Measurements from ENCODE around the gene MAP4K2. TPM values are rescaled to one million over a fixed set of nuclear protein-coding genes. Genes with fewer than 3 reads are reported as not detected.
A peak's percentile ranks its signal among the peaks of the same experiment; 100 is the strongest.

MAP4K2 gene
- total RNA-seq, 1 experiment from 2014 or later, result 24.5 TPM

DNA sequence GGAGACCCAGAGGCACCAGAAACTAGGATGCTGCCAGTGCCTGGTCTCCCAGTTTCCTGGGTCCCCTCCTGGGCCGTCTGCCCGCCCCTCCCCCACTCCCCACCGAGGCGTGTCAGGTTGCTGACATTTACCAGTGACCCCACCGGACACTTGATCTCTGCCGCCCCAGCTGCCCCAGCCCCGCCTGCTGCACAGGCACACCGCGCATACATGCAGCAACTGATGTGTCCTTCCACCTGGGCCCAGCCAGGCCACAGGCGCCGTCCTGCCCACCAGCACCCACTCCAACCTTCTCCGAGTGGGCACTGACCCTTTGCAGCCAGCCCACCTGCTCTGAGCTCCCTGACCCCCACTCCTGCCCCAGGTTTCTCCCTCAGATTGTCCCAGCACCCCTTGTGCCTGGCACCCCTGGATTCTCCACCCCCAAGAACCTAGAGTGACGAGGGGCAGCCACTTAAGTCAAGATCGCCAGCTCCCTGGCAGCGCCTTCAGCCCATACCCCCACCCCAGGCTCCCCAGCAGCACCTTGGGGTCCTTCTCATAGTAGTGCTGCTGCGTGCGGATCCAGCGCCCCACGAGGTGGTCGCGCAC lies 43.8 kb downstream of the MAP4K2 start:
- Mint-ChIP-seq H3K36me3 (peaks cover 2% of the 10 kb centered on the region), H3K4me3 (peak overlapping the region; percentile 50), H3K9me3 (no peaks in the 10 kb centered on the region), H3K27me3 (ENCODE audit: low read depth) (no peaks in the 10 kb centered on the region; the same call in 1 of the 2 replicates), H3K27ac (peak overlapping the region; percentile 57), H3K4me1 (peaks cover 59% of the 10 kb centered on the region)
- TF ChIP-seq SMAD3 (CRISPR knock-in tag; IDR thresholded peaks at IDR 0.05; ENCODE audit: borderline replicate concordance), result no peak
- 0 out of 2 replicates have a peak, but pooled peaks have one; percentile 9 for TF ChIP-seq PRRX2 (CRISPR knock-in tag; IDR thresholded peaks at IDR 0.05)
- ATAC-seq (no peak), DNase-seq (ENCODE audit: low spot score) (no peak)
- ChIA-PET POLR2A (interaction anchor here (1.0 to 5.0 kb wide), 5 partner anchors 13 to 170 kb away, joined by 3 to 45 read pairs (median 6); partner anchors contain the start of gene SF1), CTCF (interaction anchor here (0.7 to 7.5 kb wide), 15 partner anchors 9 to 474 kb away, joined by 3 to 150 read pairs (median 6); partner anchors contain the start of genes BAD, NRXN2, RASGRP2 and SF1)

DNA sequence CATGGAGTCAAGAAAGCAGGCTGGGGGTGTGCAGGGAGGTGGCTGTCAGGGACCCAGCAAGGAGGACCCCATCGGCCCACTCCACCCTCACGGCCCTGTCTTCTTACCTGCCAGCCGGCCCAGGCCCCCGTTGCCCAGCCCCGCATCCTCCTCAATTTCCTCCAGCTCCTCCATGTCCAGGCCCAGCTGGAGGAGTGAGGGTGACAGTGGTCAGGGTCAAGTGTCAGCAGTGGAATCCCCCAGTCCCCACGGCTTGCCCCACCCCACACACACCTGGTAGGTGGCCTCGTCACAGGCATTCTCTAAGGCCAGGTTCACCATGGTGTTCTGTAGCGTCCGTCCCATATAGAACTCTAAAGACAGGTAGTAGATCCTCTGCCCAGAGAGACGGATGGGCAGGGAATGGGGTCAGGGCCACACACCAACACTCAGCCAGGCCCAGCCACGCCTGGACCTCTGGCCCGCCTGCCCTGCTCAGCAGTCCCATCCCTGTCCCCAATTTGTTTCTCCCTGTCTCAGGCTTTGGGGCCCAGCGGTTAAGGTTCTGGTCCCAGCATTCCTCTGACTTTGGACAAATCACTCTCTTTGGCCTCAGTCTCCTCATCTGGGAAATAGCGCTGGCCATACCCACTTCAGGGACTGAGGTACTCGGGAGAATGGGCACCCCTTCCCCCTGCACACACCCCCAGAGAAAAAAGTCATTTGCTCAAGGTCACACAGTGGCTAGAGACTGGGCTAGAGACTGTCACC lies 44.5 kb downstream of the MAP4K2 start:
- H3K27me3 Mint-ChIP-seq (ENCODE audit: low read depth), result no peaks in the 10 kb centered on the region; the same call in 1 of the 2 replicates
- POLR2A ChIA-PET, result no interaction called here
- no peaks in the 10 kb centered on the region for H3K9me3 Mint-ChIP-seq
- TF ChIP-seq ESRRA (CRISPR knock-in tag; IDR thresholded peaks at IDR 0.05; ENCODE audit: borderline replicate concordance) (no peak), ZNF317 (CRISPR knock-in tag; IDR thresholded peaks at IDR 0.05; ENCODE audit: borderline replicate concordance, low read depth) (no peak), CREB1 (CRISPR knock-in tag; IDR thresholded peaks at IDR 0.05) (no peak), ATF1 (CRISPR knock-in tag; IDR thresholded peaks at IDR 0.05) (no peak), RELA (CRISPR knock-in tag; IDR thresholded peaks at IDR 0.05; ENCODE audit: borderline replicate concordance) (no peak), FOXJ3 (CRISPR knock-in tag; IDR thresholded peaks at IDR 0.05; ENCODE audit: borderline replicate concordance) (no peak), SOX15 (CRISPR knock-in tag; IDR thresholded peaks at IDR 0.05) (no peak), KAT7 (CRISPR knock-in tag; IDR thresholded peaks at IDR 0.05; ENCODE audit: borderline replicate concordance) (no peak), ZNF138 (CRISPR knock-in tag; conservative IDR thresholded peaks at IDR 0.05) (no peak)
- TF ChIP-seq, protein P1, sequence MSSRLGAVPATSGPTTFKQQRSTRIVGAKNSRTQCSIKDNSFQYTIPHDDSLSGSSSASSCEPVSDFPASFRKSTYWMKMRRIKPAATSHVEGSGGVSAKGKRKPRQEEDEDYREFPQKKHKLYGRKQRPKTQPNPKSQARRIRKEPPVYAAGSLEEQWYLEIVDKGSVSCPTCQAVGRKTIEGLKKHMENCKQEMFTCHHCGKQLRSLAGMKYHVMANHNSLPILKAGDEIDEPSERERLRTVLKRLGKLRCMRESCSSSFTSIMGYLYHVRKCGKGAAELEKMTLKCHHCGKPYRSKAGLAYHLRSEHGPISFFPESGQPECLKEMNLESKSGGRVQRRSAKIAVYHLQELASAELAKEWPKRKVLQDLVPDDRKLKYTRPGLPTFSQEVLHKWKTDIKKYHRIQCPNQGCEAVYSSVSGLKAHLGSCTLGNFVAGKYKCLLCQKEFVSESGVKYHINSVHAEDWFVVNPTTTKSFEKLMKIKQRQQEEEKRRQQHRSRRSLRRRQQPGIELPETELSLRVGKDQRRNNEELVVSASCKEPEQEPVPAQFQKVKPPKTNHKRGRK (CRISPR knock-in tag; IDR thresholded peaks at IDR 0.05; ENCODE audit: borderline replicate concordance), result no peak
- TF ChIP-seq, protein P2, sequence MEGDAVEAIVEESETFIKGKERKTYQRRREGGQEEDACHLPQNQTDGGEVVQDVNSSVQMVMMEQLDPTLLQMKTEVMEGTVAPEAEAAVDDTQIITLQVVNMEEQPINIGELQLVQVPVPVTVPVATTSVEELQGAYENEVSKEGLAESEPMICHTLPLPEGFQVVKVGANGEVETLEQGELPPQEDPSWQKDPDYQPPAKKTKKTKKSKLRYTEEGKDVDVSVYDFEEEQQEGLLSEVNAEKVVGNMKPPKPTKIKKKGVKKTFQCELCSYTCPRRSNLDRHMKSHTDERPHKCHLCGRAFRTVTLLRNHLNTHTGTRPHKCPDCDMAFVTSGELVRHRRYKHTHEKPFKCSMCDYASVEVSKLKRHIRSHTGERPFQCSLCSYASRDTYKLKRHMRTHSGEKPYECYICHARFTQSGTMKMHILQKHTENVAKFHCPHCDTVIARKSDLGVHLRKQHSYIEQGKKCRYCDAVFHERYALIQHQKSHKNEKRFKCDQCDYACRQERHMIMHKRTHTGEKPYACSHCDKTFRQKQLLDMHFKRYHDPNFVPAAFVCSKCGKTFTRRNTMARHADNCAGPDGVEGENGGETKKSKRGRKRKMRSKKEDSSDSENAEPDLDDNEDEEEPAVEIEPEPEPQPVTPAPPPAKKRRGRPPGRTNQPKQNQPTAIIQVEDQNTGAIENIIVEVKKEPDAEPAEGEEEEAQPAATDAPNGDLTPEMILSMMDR (IDR thresholded peaks at IDR 0.05), result no peak
- TF ChIP-seq, protein P3, sequence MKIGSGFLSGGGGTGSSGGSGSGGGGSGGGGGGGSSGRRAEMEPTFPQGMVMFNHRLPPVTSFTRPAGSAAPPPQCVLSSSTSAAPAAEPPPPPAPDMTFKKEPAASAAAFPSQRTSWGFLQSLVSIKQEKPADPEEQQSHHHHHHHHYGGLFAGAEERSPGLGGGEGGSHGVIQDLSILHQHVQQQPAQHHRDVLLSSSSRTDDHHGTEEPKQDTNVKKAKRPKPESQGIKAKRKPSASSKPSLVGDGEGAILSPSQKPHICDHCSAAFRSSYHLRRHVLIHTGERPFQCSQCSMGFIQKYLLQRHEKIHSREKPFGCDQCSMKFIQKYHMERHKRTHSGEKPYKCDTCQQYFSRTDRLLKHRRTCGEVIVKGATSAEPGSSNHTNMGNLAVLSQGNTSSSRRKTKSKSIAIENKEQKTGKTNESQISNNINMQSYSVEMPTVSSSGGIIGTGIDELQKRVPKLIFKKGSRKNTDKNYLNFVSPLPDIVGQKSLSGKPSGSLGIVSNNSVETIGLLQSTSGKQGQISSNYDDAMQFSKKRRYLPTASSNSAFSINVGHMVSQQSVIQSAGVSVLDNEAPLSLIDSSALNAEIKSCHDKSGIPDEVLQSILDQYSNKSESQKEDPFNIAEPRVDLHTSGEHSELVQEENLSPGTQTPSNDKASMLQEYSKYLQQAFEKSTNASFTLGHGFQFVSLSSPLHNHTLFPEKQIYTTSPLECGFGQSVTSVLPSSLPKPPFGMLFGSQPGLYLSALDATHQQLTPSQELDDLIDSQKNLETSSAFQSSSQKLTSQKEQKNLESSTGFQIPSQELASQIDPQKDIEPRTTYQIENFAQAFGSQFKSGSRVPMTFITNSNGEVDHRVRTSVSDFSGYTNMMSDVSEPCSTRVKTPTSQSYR (CRISPR knock-in tag; IDR thresholded peaks at IDR 0.05), result no peak
- TF ChIP-seq, protein P4, sequence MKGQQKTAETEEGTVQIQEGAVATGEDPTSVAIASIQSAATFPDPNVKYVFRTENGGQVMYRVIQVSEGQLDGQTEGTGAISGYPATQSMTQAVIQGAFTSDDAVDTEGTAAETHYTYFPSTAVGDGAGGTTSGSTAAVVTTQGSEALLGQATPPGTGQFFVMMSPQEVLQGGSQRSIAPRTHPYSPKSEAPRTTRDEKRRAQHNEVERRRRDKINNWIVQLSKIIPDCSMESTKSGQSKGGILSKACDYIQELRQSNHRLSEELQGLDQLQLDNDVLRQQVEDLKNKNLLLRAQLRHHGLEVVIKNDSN (CRISPR knock-in tag; IDR thresholded peaks at IDR 0.05), result no peak
- TF ChIP-seq, protein P5, sequence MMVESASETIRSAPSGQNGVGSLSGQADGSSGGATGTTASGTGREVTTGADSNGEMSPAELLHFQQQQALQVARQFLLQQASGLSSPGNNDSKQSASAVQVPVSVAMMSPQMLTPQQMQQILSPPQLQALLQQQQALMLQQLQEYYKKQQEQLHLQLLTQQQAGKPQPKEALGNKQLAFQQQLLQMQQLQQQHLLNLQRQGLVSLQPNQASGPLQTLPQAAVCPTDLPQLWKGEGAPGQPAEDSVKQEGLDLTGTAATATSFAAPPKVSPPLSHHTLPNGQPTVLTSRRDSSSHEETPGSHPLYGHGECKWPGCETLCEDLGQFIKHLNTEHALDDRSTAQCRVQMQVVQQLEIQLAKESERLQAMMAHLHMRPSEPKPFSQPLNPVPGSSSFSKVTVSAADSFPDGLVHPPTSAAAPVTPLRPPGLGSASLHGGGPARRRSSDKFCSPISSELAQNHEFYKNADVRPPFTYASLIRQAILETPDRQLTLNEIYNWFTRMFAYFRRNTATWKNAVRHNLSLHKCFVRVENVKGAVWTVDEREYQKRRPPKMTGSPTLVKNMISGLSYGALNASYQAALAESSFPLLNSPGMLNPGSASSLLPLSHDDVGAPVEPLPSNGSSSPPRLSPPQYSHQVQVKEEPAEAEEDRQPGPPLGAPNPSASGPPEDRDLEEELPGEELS (CRISPR knock-in tag; IDR thresholded peaks at IDR 0.05), result no peak
- TF ChIP-seq, protein P6, sequence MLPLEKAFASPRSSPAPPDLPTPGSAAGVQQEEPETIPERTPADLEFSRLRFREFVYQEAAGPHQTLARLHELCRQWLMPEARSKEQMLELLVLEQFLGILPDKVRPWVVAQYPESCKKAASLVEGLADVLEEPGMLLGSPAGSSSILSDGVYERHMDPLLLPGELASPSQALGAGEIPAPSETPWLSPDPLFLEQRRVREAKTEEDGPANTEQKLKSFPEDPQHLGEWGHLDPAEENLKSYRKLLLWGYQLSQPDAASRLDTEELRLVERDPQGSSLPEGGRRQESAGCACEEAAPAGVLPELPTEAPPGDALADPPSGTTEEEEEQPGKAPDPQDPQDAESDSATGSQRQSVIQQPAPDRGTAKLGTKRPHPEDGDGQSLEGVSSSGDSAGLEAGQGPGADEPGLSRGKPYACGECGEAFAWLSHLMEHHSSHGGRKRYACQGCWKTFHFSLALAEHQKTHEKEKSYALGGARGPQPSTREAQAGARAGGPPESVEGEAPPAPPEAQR (CRISPR knock-in tag; IDR thresholded peaks at IDR 0.05), result no peak
- H3K36me3 Mint-ChIP-seq, result no peaks in the 10 kb centered on the region
- H3K4me3 Mint-ChIP-seq, result no peak overlapping the region
- H3K27ac Mint-ChIP-seq, result no peak overlapping the region
- ATAC-seq, result no peak
- H3K4me1 Mint-ChIP-seq, result peaks cover 56% of the 10 kb centered on the region
- DNase-seq (ENCODE audit: low spot score), result no peak
- CTCF ChIA-PET, result interaction anchor here (2.3 to 7.5 kb wide), 2 partner anchors 17 to 70 kb away, joined by 15 to 150 read pairs; partner anchors contain the start of gene RASGRP2
